Measurements from ENCODE around the gene NCKAP5.

The NCKAP5 gene

DNA sequence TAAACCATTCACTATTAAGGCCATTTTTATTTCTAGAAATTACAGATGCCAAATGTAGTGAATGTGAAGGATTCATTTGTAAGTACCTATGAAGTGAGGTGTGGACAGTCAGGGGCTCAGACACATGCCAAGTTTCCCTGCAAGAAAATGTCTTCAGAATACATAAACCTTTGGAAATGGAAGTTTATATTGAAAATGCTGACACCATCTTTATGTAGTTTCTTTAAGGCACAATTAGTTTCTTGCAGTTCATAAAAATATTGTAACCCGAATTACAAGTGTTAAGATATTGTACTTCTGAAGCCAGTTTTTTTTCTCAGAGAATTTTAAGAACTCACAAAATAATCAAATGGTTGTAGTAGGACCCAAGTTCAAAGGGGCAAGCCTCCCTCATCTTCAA lies 832.2 kb downstream of the NCKAP5 start:
- in situ Hi-C loops (cut with MboI; ENCODE audit: low sequenced_read_pairs, unreplicated experiment) = no loop called here
- DNase-seq (ENCODE audit: low spot score) = no peak
- no peak for TF ChIP-seq CTCF (IDR thresholded peaks at IDR 0.05; ENCODE audit: borderline replicate concordance, control extremely low read depth, extremely low read depth, insufficient read depth, missing control alignments)

GRCh38 chr2:132734961-132735360 lies 833.3 kb downstream of the NCKAP5 start:
- no peak for TF ChIP-seq CTCF (IDR thresholded peaks at IDR 0.05; ENCODE audit: borderline replicate concordance, control extremely low read depth, extremely low read depth, insufficient read depth, missing control alignments)
- no peak for DNase-seq (ENCODE audit: low spot score)
- in situ Hi-C loops (cut with MboI; ENCODE audit: low sequenced_read_pairs, unreplicated experiment) = no loop called here

DNA sequence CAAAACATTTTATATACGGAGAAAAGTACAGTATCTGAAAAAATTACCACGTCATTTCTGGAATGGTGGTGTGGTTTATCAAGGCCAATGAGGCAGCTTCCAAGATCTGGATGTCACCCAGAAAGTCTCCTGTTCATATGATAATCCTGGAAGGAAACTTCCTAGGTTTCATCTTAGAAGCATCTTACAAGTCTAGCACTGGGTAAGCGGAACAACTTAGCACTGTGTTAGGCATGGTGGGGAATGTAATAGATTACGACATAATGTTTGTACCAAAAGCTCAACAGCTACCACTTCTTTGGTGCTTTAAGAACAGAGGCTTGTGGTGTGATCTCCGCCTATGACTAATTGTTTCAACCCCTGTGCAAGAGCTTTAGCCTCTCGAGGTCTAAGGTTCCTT lies 835.2 kb downstream of the NCKAP5 start:
- in situ Hi-C loops (cut with MboI; ENCODE audit: low sequenced_read_pairs, unreplicated experiment) = no loop called here
- no peak for DNase-seq (ENCODE audit: low spot score)
- TF ChIP-seq CTCF (IDR thresholded peaks at IDR 0.05; ENCODE audit: borderline replicate concordance, control extremely low read depth, extremely low read depth, insufficient read depth, missing control alignments) = no peak

GRCh38 chr2:132732694-132733093 lies 835.6 kb downstream of the NCKAP5 start:
- in situ Hi-C loops (cut with MboI; ENCODE audit: low sequenced_read_pairs, unreplicated experiment) = no loop called here
- no peak for TF ChIP-seq CTCF (IDR thresholded peaks at IDR 0.05; ENCODE audit: borderline replicate concordance, control extremely low read depth, extremely low read depth, insufficient read depth, missing control alignments)

GRCh38 chr2:132731441-132731840 lies 836.8 kb downstream of the NCKAP5 start:
- no peak for DNase-seq (ENCODE audit: low spot score)
- in situ Hi-C loops (cut with MboI; ENCODE audit: low sequenced_read_pairs, unreplicated experiment) = no loop called here
- TF ChIP-seq CTCF (IDR thresholded peaks at IDR 0.05; ENCODE audit: borderline replicate concordance, control extremely low read depth, extremely low read depth, insufficient read depth, missing control alignments) = no peak

More at GRCh38 chr2:132732694-132733093, 835.6 kb downstream of the NCKAP5 start:
- no peak for DNase-seq (ENCODE audit: low spot score)

GRCh38 chr2:132730611-132731010 lies 837.7 kb downstream of the NCKAP5 start:
- DNase-seq (ENCODE audit: low spot score) = no peak
- in situ Hi-C loops (cut with MboI; ENCODE audit: low sequenced_read_pairs, unreplicated experiment) = no loop called here
- TF ChIP-seq CTCF (IDR thresholded peaks at IDR 0.05; ENCODE audit: borderline replicate concordance, control extremely low read depth, extremely low read depth, insufficient read depth, missing control alignments) = no peak

GRCh38 chr2:132729522-132729921 lies 838.7 kb downstream of the NCKAP5 start:
- no peak for DNase-seq (ENCODE audit: low spot score)
- in situ Hi-C loops (cut with MboI; ENCODE audit: low sequenced_read_pairs, unreplicated experiment) = no loop called here
- TF ChIP-seq CTCF (IDR thresholded peaks at IDR 0.05; ENCODE audit: borderline replicate concordance, control extremely low read depth, extremely low read depth, insufficient read depth, missing control alignments) = no peak
